GM12874 (cell line): ENCODE results near the gene LIMK2.

Experiments used
- CTCF ChIP-seq: IDR thresholded peaks from 2 replicates; pipeline ENCODE4 v1.5.1; 2011; ENCODE audit warnings: low read depth, mild to moderate bottlenecking, control low read depth, low read length, moderate library complexity; ENCODE audit not compliant: insufficient read depth

LIMK2 gene

GRCh38 chr22:31278626-31279326 is 66.7 kb downstream of the LIMK2 start:
- no peak for TF ChIP-seq CTCF

- no peak for TF ChIP-seq CTCF
These were observed 67.2 kb downstream of the LIMK2 start for GRCh38 chr22:31279327-31279669.

- TF ChIP-seq CTCF: no peak
These were observed 67.9 kb downstream of the LIMK2 start for GRCh38 chr22:31279821-31280505.

GRCh38 chr22:31281733-31282132 is 69.6 kb downstream of the LIMK2 start:
- TF ChIP-seq CTCF: no peak

- TF ChIP-seq CTCF: no peak
These were observed 70.8 kb downstream of the LIMK2 start for GRCh38 chr22:31282748-31283468.

GRCh38 chr22:31284281-31285155 is 72.4 kb downstream of the LIMK2 start:
- TF ChIP-seq CTCF: no peak
